ENCODE data around the gene OR11H7. TPM values are rescaled to one million over a fixed set of nuclear protein-coding genes. Genes with fewer than 3 reads are reported as not detected.
"Not testable (repeated sequence)": the region's sequence is repeated elsewhere in the genome, so short reads cannot be mapped to it uniquely, and the experiment has no call there.

OR11H7 gene
- total RNA-seq, 4 donors from 2014 or later = 0.50 TPM; not detected in 3

DNA sequence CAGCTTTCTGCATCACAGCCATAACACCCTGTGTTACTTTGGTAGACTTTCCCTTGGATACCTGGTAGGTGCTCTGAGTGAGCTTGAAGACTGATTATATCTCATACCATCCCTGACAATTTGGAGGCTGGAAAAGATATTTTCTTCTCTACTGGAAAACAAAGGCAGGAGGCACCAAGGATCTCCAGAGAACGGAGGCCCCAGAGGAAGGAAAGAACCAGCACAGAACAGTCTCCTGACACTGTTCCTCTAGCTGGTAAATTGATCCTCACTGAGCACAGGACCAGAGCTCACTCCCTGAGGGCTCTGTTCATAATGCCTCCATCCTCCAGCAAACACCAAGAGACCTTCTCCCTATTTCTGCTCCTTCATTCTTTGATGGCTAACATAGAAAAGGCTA lies 38.2 kb upstream of the OR11H7 start, which contains the start of gene OR11G2:
OR11G2 (plus strand) TSS at position 301 of the 400 bp plus-strand sequence. CDS start 6,542 bp downstream, outside the sequence.
- no peak for ATAC-seq
- 67% methylated on average over 1 of the region's 1 CpG; no CpG with 5 or more reads in 1 of the 2 donors for WGBS, 2 donors (ENCODE audit: low coverage in 1 of 2)
- H3K9me3 ChIP-seq = no peaks in the 10 kb centered on the region
- H3K27ac ChIP-seq = no peak within 1 kb of the TSS
- H3K4me3 ChIP-seq = no peak within 1 kb of the TSS
- H3K36me3 ChIP-seq = no peaks in the 10 kb centered on the region
- peaks cover 19% of the 10 kb centered on the region for H3K27me3 ChIP-seq
- no peak for TF ChIP-seq POLR2AphosphoS5 (IDR thresholded peaks at IDR 0.05)
- TF ChIP-seq EP300 (IDR thresholded peaks at IDR 0.05) = no peak
- TF ChIP-seq, protein P1, sequence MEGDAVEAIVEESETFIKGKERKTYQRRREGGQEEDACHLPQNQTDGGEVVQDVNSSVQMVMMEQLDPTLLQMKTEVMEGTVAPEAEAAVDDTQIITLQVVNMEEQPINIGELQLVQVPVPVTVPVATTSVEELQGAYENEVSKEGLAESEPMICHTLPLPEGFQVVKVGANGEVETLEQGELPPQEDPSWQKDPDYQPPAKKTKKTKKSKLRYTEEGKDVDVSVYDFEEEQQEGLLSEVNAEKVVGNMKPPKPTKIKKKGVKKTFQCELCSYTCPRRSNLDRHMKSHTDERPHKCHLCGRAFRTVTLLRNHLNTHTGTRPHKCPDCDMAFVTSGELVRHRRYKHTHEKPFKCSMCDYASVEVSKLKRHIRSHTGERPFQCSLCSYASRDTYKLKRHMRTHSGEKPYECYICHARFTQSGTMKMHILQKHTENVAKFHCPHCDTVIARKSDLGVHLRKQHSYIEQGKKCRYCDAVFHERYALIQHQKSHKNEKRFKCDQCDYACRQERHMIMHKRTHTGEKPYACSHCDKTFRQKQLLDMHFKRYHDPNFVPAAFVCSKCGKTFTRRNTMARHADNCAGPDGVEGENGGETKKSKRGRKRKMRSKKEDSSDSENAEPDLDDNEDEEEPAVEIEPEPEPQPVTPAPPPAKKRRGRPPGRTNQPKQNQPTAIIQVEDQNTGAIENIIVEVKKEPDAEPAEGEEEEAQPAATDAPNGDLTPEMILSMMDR (IDR thresholded peaks at IDR 0.05) = no peak
- H3K4me1 ChIP-seq = no peaks in the 10 kb centered on the region

DNA sequence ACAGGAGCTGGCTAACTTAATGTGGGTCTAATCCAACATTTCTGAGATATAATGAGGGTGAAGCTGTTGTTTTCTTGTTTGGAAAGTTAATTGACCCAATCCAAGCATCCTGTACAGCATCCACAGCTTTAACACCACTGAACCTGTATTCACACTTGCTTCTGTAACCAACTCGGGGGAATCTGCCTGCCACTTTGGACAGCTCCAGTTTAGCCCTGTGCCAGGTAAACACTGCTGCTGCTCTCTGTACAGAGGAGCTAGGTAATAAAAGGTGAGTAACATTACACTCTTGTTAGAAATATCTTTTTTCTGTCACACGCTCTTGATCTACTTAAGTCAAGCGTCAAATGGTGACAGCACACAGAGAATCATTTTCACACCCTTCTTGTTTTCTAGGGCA lies 37.4 kb upstream of the OR11H7 start:
- Histone ChIP-seq H3K27ac (no peak overlapping the region), H3K4me1 (no peaks in the 10 kb centered on the region), H3K9me3 (no peaks in the 10 kb centered on the region), H3K36me3 (no peaks in the 10 kb centered on the region), H3K4me3 (no peak overlapping the region), H3K27me3 (peaks cover 19% of the 10 kb centered on the region)
- WGBS, 2 donors (ENCODE audit: low coverage in 1 of 2) = 62 to 70% methylated on average over 2 to 3 of the region's 3 CpGs
- ATAC-seq = no peak
- TF ChIP-seq, protein P1 (IDR thresholded peaks at IDR 0.05) = no peak
- TF ChIP-seq POLR2AphosphoS5 (IDR thresholded peaks at IDR 0.05) (no peak), EP300 (IDR thresholded peaks at IDR 0.05) (no peak), POLR2A (IDR thresholded peaks at IDR 0.05) (no peak)

DNA sequence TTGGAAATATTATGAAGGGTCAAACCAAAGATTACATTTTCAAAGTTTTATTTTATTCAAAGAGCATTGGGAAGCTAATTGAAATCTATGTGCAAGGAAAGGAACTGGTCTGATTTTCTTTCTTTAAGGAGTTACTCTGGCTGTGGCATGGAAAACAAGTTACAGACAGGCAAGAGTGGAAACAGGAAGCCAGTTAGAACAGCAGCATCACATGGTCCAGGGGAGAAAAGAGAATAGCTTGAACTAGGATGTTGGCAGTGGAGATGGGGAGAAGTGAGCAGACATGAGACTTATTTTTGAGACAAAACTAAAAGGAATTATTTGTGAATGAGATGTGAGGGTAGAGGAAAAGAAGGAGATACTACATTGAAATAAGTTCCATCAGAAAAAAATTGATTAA lies 34.7 kb upstream of the OR11H7 start:
- H3K4me1 ChIP-seq = no peaks in the 10 kb centered on the region
- H3K4me3 ChIP-seq = no peak overlapping the region
- TF ChIP-seq POLR2A (IDR thresholded peaks at IDR 0.05) = no peak
- TF ChIP-seq POLR2AphosphoS5 (IDR thresholded peaks at IDR 0.05) = no peak
- TF ChIP-seq, protein P1 (IDR thresholded peaks at IDR 0.05) = no peak
- TF ChIP-seq EP300 (IDR thresholded peaks at IDR 0.05) = no peak
- no peak overlapping the region for H3K27ac ChIP-seq
- H3K9me3 ChIP-seq = no peaks in the 10 kb centered on the region
- peaks cover 21% of the 10 kb centered on the region for H3K27me3 ChIP-seq
- ATAC-seq = no peak
- no peaks in the 10 kb centered on the region for H3K36me3 ChIP-seq

DNA sequence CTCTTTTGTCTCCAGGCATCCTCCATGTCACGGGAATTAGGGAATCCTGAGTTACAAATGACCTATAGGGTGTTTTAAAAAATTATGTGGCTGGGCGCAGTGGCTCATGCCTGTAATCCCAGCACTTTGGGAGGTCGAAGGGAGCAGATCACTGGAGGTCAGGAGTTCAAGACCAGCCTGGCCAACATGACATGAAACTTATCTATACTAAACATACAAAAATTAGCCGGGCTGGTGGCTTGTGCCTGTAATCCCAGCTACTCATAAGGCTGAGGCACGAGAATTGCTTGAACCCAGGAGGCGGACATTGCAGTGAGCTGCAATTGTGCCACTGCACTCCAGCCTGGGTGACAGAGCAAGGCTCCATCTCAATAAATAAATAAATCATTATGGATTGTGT lies 33.6 kb upstream of the OR11H7 start:
- 41 to 68% methylated on average over 4 of the region's 6 CpGs for WGBS, 2 donors (ENCODE audit: low coverage in 1 of 2)
- H3K36me3 ChIP-seq, H3K27ac ChIP-seq, H3K4me1 ChIP-seq, ATAC-seq, H3K9me3 ChIP-seq, H3K4me3 ChIP-seq: not testable (repeated sequence)
- H3K27me3 ChIP-seq = peaks cover 30% of the 10 kb centered on the region

DNA sequence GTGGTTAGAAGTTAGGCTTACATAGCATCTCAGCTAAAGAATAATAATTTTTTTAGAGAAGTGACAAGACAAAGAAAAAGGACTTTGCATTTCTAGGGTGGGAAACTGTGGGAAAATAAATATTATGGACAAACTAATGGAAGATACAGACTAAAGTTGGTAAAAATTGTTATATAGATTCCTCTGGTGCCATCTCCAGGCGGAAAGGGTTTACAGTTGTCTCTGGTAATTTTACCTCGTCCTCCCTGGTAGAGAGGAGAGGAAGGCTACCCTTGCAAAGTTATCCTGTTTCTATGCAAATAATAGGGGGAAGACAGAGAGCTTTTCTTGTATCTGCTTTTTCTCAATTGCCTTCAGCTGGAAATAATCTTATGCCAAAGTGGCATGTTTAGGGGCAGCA lies 32.9 kb upstream of the OR11H7 start:
- no peak overlapping the region for H3K4me3 ChIP-seq
- peaks cover 30% of the 10 kb centered on the region for H3K27me3 ChIP-seq
- no peaks in the 10 kb centered on the region for H3K9me3 ChIP-seq
- ATAC-seq = no peak
- TF ChIP-seq POLR2AphosphoS5 (IDR thresholded peaks at IDR 0.05) (no peak), POLR2A (IDR thresholded peaks at IDR 0.05) (no peak), EP300 (IDR thresholded peaks at IDR 0.05) (no peak)
- TF ChIP-seq, protein P1 (IDR thresholded peaks at IDR 0.05) = no peak
- H3K4me1 ChIP-seq = no peaks in the 10 kb centered on the region
- no peaks in the 10 kb centered on the region for H3K36me3 ChIP-seq
- H3K27ac ChIP-seq = no peak overlapping the region
- WGBS, 2 donors (ENCODE audit: low coverage in 1 of 2) = 39 to 61% methylated on average over 2 of the region's 2 CpGs

Data from gastroesophageal sphincter (tissue), 4 donors.